Ectodermal cell (in vitro differentiated cells): Measurements from ENCODE around the gene PHKG1.
"Not testable (repeated sequence)": the region's sequence is repeated elsewhere in the genome, so short reads cannot be mapped to it uniquely, and the experiment has no call there.

Experiments used
- H3K27ac ChIP-seq: 2 replicates; pipeline ENCODE4 v1.7.0; 2013; ENCODE audit warnings: mild to moderate bottlenecking, low read depth, low read length; ENCODE audit not compliant: insufficient read depth, poor library complexity, severe bottlenecking
- H3K27me3 ChIP-seq: 2 replicates; pipeline ENCODE4 v1.7.0; 2013; ENCODE audit warnings: mild to moderate bottlenecking, low read length; ENCODE audit not compliant: insufficient read depth, control insufficient read depth, poor library complexity, severe bottlenecking
- H3K36me3 ChIP-seq: one replicate; pipeline ENCODE4 v1.7.0; 2013; ENCODE audit warnings: low read length; ENCODE audit not compliant: control insufficient read depth, insufficient read depth
- H3K4me1 ChIP-seq: one replicate; pipeline ENCODE4 v1.7.0; 2013; ENCODE audit warnings: low read length; ENCODE audit not compliant: control insufficient read depth, insufficient read depth
- H3K4me3 ChIP-seq: 2 replicates; pipeline ENCODE4 v1.7.0; 2013; ENCODE audit warnings: low read depth, low read length, control low read depth; ENCODE audit not compliant: insufficient read depth
- H3K9me3 ChIP-seq: 2 replicates; pipeline ENCODE4 v1.7.0; 2013; ENCODE audit warnings: mild to moderate bottlenecking, low read length, moderate library complexity; ENCODE audit not compliant: control insufficient read depth
- WGBS, 2 experiments: methylation state at CpG; one replicate each; pipeline ENCODE4 v1.1.7; 2013; ENCODE audit warnings: missing lambda C conversion rate in 2 of 2; 5-methylcytosine and 5-hydroxymethylcytosine counted together

Gene PHKG1

GRCh38 chr7:56106108-56107073 is 13.6 kb upstream of the PHKG1 start, which contains the start of gene CHCHD2:
TSS of gene CHCHD2 (minus strand) at chr7:56106476. CDS start at chr7:56106413, 63 bp downstream.
- WGBS, 2 experiments, result 6 to 11% methylated on average over 53 to 57 of the region's 57 CpGs
- H3K4me1 ChIP-seq, result no peaks in the 10 kb centered on the region
- peaks cover 5% of the 10 kb centered on the region for H3K9me3 ChIP-seq
- H3K4me3 ChIP-seq, result peak within 1 kb of the TSS; percentile 65
- peaks cover 7% of the 10 kb centered on the region for H3K36me3 ChIP-seq
- no peaks in the 10 kb centered on the region for H3K27me3 ChIP-seq
- H3K27ac ChIP-seq, result no peak within 1 kb of the TSS

GRCh38 chr7:56105508-56105907 is 12.8 kb upstream of the PHKG1 start:
- H3K27ac ChIP-seq, result no peak overlapping the region
- no peaks in the 10 kb centered on the region for H3K4me1 ChIP-seq
- H3K9me3 ChIP-seq, result peaks cover under 1% of the 10 kb centered on the region
- H3K36me3 ChIP-seq, result peaks cover 7% of the 10 kb centered on the region
- no peaks in the 10 kb centered on the region for H3K27me3 ChIP-seq
- peak overlapping the region; percentile 65 for H3K4me3 ChIP-seq
- WGBS, 2 experiments, result 43 to 45% methylated on average over 6 of the region's 6 CpGs

- 93 to 97% methylated on average over 9 of the region's 9 CpGs for WGBS, 2 experiments
- not testable (repeated sequence) for H3K27me3 ChIP-seq, H3K27ac ChIP-seq
Observed at GRCh38 chr7:56104138-56104537, 11.4 kb upstream of the PHKG1 start.

GRCh38 chr7:56099653-56100052 is 6.9 kb upstream of the PHKG1 start:
- Histone ChIP-seq H3K9me3 (no peaks in the 10 kb centered on the region), H3K27ac (no peak overlapping the region), H3K36me3 (peaks cover 10% of the 10 kb centered on the region), H3K27me3 (no peaks in the 10 kb centered on the region), H3K4me3 (no peak overlapping the region), H3K4me1 (no peaks in the 10 kb centered on the region)
- 96 to 98% methylated on average over 3 of the region's 3 CpGs for WGBS, 2 experiments

More at GRCh38 chr7:56104138-56104537, 11.4 kb upstream of the PHKG1 start:
- H3K4me1 ChIP-seq, H3K9me3 ChIP-seq, H3K4me3 ChIP-seq: not testable (repeated sequence)
- H3K36me3 ChIP-seq, result peaks cover 10% of the 10 kb centered on the region

- H3K9me3 ChIP-seq, H3K4me1 ChIP-seq, H3K4me3 ChIP-seq, H3K27me3 ChIP-seq, H3K36me3 ChIP-seq, H3K27ac ChIP-seq: not testable (repeated sequence)
- 93 to 95% methylated on average over 7 of the region's 8 CpGs for WGBS, 2 experiments
Observed at GRCh38 chr7:56098187-56099008, 5.6 kb upstream of the PHKG1 start.

GRCh38 chr7:56097700-56098099 is 4.9 kb upstream of the PHKG1 start:
- WGBS, 2 experiments, result 92 to 93% methylated on average over 5 of the region's 5 CpGs
- Histone ChIP-seq H3K36me3 (peaks cover 4% of the 10 kb centered on the region), H3K4me1 (no peaks in the 10 kb centered on the region), H3K9me3 (no peaks in the 10 kb centered on the region), H3K4me3 (no peak overlapping the region), H3K27me3 (no peaks in the 10 kb centered on the region), H3K27ac (no peak overlapping the region)

GRCh38 chr7:56092388-56092787 is 364 bp downstream of the PHKG1 start:
- H3K4me1 ChIP-seq, H3K9me3 ChIP-seq, H3K4me3 ChIP-seq, H3K27me3 ChIP-seq, H3K27ac ChIP-seq, H3K36me3 ChIP-seq: not testable (repeated sequence)
- WGBS, 2 experiments, result 88 to 94% methylated on average over 5 to 6 of the region's 6 CpGs

GRCh38 chr7:56091591-56091990 is 1.2 kb downstream of the PHKG1 start:
- no peak overlapping the region for H3K4me3 ChIP-seq
- H3K27ac ChIP-seq, result no peak overlapping the region
- H3K4me1 ChIP-seq, result no peaks in the 10 kb centered on the region
- 80 to 97% methylated on average over 3 of the region's 3 CpGs for WGBS, 2 experiments
- no peaks in the 10 kb centered on the region for H3K9me3 ChIP-seq
- no peaks in the 10 kb centered on the region for H3K36me3 ChIP-seq
- H3K27me3 ChIP-seq, result no peaks in the 10 kb centered on the region

GRCh38 chr7:56087445-56087844 is 5.3 kb downstream of the PHKG1 start:
- H3K9me3 ChIP-seq, result no peaks in the 10 kb centered on the region
- 94 to 95% methylated on average over 16 of the region's 16 CpGs for WGBS, 2 experiments
- H3K27me3 ChIP-seq, result no peaks in the 10 kb centered on the region
- no peak overlapping the region for H3K27ac ChIP-seq
- H3K4me3 ChIP-seq, result no peak overlapping the region
- H3K36me3 ChIP-seq, result no peaks in the 10 kb centered on the region
- H3K4me1 ChIP-seq, result no peaks in the 10 kb centered on the region

GRCh38 chr7:56086761-56087160 is 6.0 kb downstream of the PHKG1 start:
- H3K4me1 ChIP-seq, result no peaks in the 10 kb centered on the region
- H3K9me3 ChIP-seq, result no peaks in the 10 kb centered on the region
- H3K36me3 ChIP-seq, result no peaks in the 10 kb centered on the region
- WGBS, 2 experiments, result 93 to 94% methylated on average over 7 of the region's 7 CpGs
- no peaks in the 10 kb centered on the region for H3K27me3 ChIP-seq
- H3K27ac ChIP-seq, result no peak overlapping the region
- H3K4me3 ChIP-seq, result no peak overlapping the region
